G401 (cell line): Measurements from ENCODE around the gene ADGRD1. TPM values are rescaled to one million over a fixed set of nuclear protein-coding genes. Genes with fewer than 3 reads are reported as not detected.

Experiments used
- DNase-seq: peaks from one replicate; pipeline ENCODE4 v3.0.0-alpha.2; 2015; ENCODE audit warnings: low spot score
- in situ Hi-C: cut with HindIII; loops from 2 replicates; pipeline ENCODE4 v1.10.0; 2016; ENCODE audit warnings: low sequenced_read_pairs, mixed read lengths
- total RNA-seq: library from RNA; depleted of rRNA; stranded (reverse); fragments of >200 nt; shearing (Covaris generic); gene quantifications from 2 replicates; pipeline ENCODE4 v1.2.3, GENCODE V29; 2014

ADGRD1 gene
- total RNA-seq, 1 experiment from 2014 or later, result 0.51 TPM

- in situ Hi-C loops, result no loop called here
Observed at GRCh38 chr12:131146173-131146675, 192.5 kb downstream of the ADGRD1 start.

GRCh38 chr12:131147293-131147692 is 193.6 kb downstream of the ADGRD1 start:
- in situ Hi-C loops, result no loop called here
- no peak for DNase-seq

More at GRCh38 chr12:131146173-131146675, 192.5 kb downstream of the ADGRD1 start:
- no peak for DNase-seq

DNA sequence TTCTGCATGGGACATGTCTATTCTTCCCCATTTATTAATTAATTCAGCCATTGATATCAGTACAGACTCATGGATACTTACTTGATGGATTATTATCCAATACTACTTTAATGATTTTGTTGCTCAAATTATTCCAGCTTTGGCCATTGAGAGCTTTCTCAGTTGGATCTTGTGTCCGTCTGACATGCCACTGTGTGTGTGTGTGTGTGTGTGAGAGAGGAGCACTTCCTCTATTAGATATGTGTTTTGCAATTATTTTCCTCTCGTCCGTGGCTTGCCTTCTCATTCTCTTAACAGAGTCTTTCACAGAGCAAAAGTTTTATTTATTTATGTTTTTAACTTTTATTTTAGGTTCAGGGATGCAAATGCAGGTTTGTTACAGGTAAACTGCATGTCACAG is 194.2 kb downstream of the ADGRD1 start:
- in situ Hi-C loops, result no loop called here
- DNase-seq, result no peak

DNA sequence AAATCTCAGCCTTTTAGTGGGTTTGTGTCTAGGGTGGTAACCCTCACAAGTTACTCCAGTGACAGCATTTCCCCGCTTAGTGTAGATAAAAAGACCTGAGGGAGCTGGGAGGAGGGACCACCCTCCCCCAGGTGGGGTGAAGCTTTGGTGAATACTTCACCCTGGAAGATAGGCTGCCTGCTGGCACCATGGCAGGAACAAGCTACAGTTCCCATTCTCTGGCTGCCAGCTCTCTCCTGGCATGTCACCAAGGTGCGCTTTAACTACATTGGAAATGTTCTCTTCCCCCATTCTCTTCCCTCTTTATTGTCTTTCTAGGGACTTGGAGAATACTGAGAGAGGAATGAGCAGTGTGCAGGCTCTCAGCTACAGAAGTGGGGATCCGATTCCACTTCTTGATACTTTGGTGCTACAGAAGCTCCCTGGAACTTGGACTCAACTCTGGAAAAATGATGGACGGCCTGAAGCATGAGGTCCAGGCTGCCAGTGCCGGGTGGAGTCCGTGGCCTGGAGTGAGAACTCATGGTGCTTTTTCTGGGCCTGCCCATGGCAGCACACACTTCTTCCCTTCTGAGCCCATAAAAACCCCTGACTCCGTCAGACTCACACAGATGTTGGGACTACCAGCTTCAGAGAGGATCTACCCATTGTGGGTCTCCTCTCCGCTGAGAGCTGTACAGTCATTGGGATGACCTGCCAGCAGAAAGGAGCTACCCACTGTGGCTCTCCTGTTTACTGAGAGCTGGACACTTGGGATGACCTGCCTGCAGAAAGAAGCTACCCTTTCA is 198.0 kb downstream of the ADGRD1 start:
- DNase-seq, result no peak
- in situ Hi-C loops, result no loop called here

- in situ Hi-C loops, result no loop called here
Observed at GRCh38 chr12:131152587-131152986, 198.9 kb downstream of the ADGRD1 start.

DNA sequence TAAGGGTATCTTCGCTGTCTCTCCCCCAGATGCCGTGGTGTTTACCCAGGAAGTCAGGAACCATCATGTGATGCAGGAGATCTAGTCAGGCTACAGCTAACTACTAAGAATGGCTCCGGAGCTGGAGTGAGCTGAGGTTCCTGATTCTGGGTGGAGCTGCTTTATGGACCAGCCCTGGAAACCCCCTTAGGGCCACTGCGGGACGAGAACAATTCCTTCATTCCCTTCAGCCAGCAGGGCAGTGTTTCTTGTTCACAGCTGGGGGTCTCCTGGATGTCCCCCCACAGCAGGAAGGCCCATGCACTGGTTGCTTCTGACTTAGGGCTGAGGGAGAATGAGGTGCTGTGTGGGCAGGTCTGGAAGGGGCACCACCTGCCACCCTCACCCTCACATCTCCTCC is 199.3 kb downstream of the ADGRD1 start:
- DNase-seq, result no peak
- in situ Hi-C loops, result no loop called here

More at GRCh38 chr12:131152587-131152986, 198.9 kb downstream of the ADGRD1 start:
- no peak for DNase-seq

DNA sequence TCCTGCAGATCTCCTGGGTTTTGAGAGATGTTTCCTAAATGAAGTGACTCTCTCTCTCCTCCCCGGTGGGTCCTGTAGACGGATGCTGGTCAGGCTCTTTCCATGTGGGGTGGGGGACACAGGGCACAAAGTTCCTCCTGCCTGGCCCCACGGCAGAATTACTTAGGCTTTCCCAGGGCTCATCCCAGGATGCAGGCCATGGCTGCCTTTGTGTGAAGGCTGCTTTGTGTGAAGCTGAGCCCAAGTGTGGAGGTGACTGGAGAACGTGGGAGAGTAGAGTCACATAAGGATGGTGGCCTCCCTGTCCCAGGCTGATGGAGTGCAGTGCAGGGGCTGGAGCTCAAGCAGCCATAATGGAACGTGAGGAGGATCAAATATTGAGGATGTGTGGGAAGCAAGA is 200.2 kb downstream of the ADGRD1 start:
- no peak for DNase-seq
- in situ Hi-C loops, result no loop called here

GRCh38 chr12:131155131-131155530 is 201.4 kb downstream of the ADGRD1 start:
- no peak for DNase-seq
- in situ Hi-C loops, result no loop called here

DNA sequence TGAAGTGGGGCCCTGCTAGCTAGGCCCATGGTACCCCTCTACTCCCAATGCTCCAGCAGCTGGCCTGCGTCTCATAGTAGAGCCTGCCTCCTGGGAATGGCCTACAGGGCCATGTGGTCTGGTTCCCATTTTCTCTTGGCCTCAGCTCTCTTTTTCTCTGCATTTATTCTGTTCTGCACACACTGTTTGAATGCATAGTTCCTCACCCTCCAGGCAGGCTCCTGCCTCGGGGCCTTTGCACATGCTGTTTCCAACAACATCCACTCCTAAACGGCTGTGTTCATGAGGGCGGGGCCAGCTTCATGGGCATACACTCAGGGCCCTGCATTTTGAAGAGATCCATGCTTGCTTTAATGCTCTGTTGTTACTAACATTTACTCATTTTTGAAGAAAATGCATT is 204.0 kb downstream of the ADGRD1 start:
- in situ Hi-C loops, result no loop called here

GRCh38 chr12:131159660-131160059 is 206.0 kb downstream of the ADGRD1 start:
- in situ Hi-C loops, result no loop called here
- DNase-seq, result no peak

More for the DNA sequence above, 204.0 kb downstream of the ADGRD1 start:
- no peak for DNase-seq

GRCh38 chr12:131162113-131162512 is 208.4 kb downstream of the ADGRD1 start:
- in situ Hi-C loops, result no loop called here
- DNase-seq, result no peak

DNA sequence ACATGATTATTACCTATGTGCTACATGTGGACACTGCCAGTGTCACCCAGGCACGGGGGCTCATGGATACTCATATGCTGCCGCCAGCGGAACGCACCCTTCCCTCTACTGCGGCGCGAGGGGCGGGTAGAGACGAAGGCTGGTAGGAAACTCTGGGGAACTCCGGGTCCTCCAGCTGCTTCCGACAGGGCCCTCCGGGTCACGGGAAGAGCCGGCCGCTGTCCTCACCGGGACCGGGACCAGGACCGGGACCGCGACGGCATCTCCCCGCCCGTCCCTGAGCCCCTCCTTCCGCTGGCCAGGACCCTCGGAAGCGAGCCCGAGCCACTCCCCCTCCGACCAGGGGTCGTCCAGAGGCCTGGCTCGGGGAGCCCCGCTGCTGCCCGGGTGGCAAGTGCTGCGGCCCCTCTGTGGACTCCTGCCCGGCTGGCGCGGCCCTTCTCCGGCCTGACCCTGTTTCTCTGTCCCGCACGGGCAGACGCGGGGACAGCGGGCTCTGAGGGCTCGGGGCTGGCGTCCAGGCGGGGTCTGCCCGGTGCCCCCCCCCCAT is 209.6 kb downstream of the ADGRD1 start:
- in situ Hi-C loops, result no loop called here
- DNase-seq, result no peak

DNA sequence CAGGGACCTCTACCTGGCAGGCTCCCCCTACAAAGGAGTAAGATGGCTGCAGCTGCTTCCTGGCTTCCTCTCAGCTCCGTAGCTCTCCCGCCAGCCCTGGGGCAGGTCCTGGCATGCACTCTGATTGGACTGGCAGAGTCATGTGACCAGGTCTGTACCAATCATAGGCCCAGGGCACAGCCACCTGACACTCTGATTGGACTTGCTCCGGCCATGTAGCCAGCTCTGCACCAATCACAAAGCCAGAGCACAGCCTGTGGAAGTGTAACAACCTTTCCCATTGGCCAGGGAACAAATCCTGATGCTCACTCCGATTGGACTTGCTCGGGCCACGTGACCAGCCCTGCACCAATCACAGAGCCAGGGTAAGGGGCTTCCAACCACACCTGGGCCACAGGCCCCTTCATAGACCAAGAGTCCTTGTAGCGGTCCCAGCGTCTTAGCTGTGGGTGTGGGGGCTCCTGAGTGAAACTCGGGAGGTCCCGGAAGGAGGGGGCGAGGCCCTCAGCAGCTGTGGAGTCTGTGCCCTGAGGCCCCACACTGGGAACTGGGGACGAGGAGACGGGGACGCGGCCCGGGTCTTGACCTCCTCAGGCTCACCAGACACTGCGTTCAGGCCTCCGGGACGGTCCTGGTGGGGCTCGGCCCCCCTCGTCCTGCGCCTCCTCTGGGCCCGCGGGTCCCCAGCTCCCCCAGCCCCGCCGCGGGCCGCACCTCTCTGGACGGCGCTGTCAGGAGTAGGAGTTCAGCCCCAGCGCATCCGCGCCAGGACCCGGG is 210.6 kb downstream of the ADGRD1 start:
- in situ Hi-C loops, result no loop called here
- DNase-seq, result no peak

- in situ Hi-C loops, result no loop called here
Observed at GRCh38 chr12:131166717-131167116, 213.0 kb downstream of the ADGRD1 start.

GRCh38 chr12:131167334-131167733 is 213.6 kb downstream of the ADGRD1 start:
- no peak for DNase-seq
- in situ Hi-C loops, result no loop called here

More at GRCh38 chr12:131166717-131167116, 213.0 kb downstream of the ADGRD1 start:
- DNase-seq, result no peak

DNA sequence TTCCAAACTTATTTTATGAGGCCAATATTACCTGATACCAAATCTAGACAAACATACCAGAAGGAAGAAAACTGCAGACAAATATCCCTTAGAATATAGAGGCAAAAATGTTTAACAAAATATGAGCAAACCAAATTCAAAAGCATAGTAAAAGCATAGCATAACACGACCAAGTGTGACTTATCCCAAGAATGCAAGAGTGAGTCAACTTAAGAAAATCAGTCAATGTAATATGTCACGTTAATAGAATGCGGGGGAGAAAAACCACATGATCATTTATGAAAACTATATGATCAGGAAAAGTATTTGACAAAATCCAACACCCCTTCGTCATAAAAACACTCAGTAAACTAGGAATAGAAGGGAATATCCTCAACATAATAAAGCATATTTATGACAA is 217.3 kb downstream of the ADGRD1 start:
- in situ Hi-C loops, result no loop called here

DNA sequence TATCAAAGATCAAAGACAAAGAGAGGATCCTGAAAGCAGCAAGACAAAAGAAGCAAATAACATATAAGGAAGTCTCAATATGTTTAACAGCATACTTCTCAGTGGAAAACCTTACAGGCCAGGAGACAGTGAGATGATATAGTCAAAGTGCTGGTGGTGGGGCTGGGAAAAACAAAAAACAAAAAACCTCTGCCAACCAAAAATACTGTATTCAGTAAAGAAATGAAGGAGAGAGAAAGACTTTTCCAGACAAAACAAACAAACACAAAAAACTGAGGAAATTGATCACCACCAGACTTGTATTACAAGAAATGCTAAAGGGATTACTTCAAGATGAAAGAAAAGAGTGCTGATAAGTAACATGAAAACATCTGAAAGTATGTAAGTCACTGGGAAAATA is 221.2 kb downstream of the ADGRD1 start:
- in situ Hi-C loops, result no loop called here
- no peak for DNase-seq

More for the DNA sequence above, 217.3 kb downstream of the ADGRD1 start:
- DNase-seq, result no peak

DNA sequence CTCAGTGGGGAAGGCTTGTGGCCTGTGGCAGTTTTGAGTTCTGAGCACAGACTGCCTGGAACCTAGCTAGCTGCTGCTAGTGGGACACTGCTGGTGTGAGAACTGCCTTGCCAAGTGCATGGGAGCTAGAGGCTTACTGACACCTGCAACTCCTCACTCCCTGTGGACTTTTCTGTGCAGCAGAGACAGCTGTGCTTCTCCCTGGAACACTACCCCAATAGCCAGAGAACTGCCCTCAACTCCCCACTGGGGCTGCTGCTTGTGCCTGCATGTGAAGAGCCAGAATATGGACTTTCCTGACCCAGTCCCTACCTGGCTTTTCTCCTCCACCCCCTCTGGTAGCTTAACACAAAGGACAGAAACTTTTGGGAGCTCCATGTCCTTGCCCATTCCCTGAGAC is 222.6 kb downstream of the ADGRD1 start:
- in situ Hi-C loops, result no loop called here
- DNase-seq, result no peak

DNA sequence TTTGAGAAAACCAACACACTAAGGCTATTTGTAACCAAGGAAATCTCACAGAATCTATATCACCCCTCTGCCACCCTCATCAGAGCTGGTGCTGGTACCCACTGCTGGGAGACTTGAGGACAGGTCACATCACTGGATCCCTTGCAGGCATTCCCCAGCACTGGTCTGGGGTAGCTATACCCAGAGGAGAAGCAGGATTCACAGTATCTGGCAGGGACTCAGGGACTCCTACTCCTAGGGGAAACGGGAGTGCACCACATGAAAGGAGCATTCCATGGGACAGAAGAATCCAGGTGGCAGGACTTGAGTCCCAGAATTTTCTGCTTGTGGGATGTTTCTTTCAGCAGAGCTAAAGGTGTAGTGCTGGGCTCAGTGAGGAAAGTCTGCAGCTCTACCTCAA is 223.2 kb downstream of the ADGRD1 start:
- no peak for DNase-seq
- in situ Hi-C loops, result no loop called here

DNA sequence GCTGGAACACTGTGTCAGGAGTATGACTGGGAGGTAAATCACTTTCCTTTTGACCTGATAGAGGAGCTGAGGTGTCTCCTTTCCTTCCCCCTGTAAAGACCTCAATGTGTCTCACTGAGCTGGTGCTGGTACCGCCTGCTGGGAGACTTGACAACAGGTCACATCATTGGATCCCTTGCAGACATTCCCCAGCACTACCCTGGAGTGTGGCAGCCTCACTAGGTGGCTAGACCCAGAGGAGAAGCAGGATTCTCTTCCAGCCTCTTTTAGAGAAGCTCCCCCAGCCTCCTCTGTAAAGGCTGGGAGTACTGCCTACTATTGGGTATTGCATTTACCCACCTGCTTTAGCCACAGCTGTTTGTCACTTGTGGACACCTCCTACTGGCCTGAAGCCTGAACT is 223.9 kb downstream of the ADGRD1 start:
- in situ Hi-C loops, result no loop called here
- no peak for DNase-seq
